ENCODE data around the gene EIF4G1. TPM values are rescaled to one million over a fixed set of nuclear protein-coding genes. Genes with fewer than 3 reads are reported as not detected.

EIF4G1 gene
- total RNA-seq, 1 donor from 2014 or later = 137 TPM

DNA sequence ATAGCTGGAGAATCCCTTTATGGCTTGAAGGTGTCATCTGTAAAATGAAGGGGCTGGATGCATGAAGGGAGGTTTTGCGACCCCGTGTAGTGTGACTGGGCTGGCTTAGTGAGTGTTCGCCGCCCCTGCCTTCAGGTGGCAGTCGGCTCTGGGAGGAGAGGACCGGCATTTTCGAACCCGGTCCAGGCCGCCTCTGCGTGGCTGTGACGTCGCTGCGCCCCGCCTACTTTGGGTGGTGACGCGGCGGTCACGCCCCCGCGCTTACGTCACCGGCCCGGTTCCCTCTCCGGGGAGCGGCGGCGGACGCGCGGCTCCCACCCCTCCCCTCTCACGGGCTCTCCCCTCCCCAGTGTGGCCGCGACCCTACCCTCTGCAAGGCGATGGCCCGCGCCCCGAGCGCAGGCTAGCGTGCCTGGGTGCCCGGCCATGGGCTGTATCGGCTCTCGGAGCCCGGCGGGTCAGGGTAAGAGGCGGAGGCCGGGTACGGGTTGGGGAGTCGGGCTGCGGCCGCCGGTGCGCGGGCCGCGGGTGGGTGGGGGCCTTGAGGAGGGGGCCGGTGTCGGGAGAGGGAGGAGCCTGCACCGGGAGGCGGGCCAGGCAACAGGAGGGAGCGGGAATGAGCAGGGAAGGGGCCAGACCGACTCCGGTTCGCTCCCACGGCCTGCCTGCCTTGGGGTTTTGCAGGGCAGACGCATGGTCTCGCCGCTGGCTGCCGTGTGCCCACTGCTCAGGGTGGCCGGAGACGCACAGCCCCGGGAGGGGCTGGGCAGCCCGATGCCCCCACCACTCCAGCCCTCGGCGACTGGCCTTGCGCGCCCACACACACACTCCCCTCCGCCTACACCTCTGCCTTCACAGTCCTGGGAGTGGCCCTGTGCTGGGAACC, 21.5 kb downstream of the EIF4G1 start:
- peak overlapping the region; percentile 62 for H3K9ac ChIP-seq
- H3K4me1 ChIP-seq = peaks cover 21% of the 10 kb centered on the region
- H3K27me3 ChIP-seq = no peaks in the 10 kb centered on the region
- no peaks in the 10 kb centered on the region for H3K36me3 ChIP-seq
- Mint-ChIP-seq H3K36me3 (peaks cover 17% of the 10 kb centered on the region), H3K27ac (peak overlapping the region; percentile 93), H3K4me1 (peaks cover 29% of the 10 kb centered on the region), H3K9me3 (no peaks in the 10 kb centered on the region), H3K27me3 (ENCODE audit: insufficient read depth, low read depth) (peaks cover 5% of the 10 kb centered on the region), H3K4me3 (peak overlapping the region; percentile 92)
- H3K27ac ChIP-seq = peak overlapping the region; percentile 94
- H4K20me1 ChIP-seq (ENCODE audit: low read depth) = peaks cover 81% of the 10 kb centered on the region
- H3F3A ChIP-seq (ENCODE audit: low read depth) = peaks cover 65% of the 10 kb centered on the region
- H3K4me2 ChIP-seq = peak overlapping the region; percentile 82
- H3K4me3 ChIP-seq = peak overlapping the region; percentile 88
- TF ChIP-seq EZH2phosphoT487 (IDR thresholded peaks at IDR 0.05) (no peak), EZH2 (IDR thresholded peaks at IDR 0.05) (no peak)
- TF ChIP-seq, protein P1, sequence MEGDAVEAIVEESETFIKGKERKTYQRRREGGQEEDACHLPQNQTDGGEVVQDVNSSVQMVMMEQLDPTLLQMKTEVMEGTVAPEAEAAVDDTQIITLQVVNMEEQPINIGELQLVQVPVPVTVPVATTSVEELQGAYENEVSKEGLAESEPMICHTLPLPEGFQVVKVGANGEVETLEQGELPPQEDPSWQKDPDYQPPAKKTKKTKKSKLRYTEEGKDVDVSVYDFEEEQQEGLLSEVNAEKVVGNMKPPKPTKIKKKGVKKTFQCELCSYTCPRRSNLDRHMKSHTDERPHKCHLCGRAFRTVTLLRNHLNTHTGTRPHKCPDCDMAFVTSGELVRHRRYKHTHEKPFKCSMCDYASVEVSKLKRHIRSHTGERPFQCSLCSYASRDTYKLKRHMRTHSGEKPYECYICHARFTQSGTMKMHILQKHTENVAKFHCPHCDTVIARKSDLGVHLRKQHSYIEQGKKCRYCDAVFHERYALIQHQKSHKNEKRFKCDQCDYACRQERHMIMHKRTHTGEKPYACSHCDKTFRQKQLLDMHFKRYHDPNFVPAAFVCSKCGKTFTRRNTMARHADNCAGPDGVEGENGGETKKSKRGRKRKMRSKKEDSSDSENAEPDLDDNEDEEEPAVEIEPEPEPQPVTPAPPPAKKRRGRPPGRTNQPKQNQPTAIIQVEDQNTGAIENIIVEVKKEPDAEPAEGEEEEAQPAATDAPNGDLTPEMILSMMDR (IDR thresholded peaks at IDR 0.05) = peak; percentile 6
- H3K79me2 ChIP-seq (ENCODE audit: low read depth) = peaks cover 44% of the 10 kb centered on the region
- H2AFZ ChIP-seq (replicated peaks) = no peak overlapping the region
- DNase-seq (ENCODE audit: low spot score) = peak; percentile 95
- H3K9me3 ChIP-seq (ENCODE audit: low read depth) = no peaks in the 10 kb centered on the region

DNA sequence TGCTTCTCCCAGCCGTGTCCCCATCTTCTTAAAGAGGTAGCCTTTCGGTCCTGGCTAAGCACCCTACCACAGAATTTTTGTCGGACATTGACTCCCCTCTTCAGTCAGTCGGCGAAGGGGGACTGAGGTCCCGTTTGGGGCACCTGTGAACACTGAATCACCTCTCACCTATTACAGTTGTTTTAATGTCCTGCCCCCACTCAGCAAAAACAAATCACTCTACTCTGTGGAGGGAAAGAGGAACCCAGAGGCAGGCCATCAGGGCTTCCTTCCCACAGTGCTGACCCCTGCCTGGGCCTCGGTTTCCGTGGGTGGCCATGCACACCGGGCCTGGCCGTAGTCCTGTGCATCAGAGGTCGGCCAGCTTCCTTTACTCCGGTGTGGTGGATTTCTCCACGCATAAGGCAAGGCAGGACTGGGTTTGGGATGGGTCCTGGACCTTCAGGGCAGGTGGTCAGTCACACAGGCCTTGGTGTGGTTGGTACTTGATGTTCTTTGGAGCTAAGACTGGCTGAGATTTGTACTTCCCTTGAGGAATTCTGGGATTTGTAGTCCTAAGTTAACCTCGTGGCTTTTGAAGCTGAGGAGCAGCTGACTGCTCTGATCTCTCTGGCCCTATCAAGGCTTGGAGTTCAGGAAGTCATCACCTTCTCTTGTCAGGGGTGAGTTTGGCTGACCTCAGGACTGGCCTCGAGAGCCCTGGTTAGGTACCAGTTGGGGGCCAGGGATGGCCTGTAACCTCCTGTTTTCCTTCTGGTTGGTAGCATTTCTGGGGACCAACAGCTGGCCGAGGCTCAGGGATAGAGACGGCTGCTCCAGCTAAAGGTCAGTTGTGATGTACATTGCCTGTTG, 22.4 kb downstream of the EIF4G1 start:
- H3K36me3 Mint-ChIP-seq = peaks cover 15% of the 10 kb centered on the region
- TF ChIP-seq, protein P1 (IDR thresholded peaks at IDR 0.05) = no peak
- no peak for TF ChIP-seq EZH2 (IDR thresholded peaks at IDR 0.05)
- no peak for TF ChIP-seq EZH2phosphoT487 (IDR thresholded peaks at IDR 0.05)
- peak overlapping the region; percentile 93 for H3K27ac Mint-ChIP-seq
- H3K36me3 ChIP-seq = no peaks in the 10 kb centered on the region
- peaks cover 5% of the 10 kb centered on the region for H3K27me3 Mint-ChIP-seq (ENCODE audit: insufficient read depth, low read depth)
- no peak overlapping the region for H2AFZ ChIP-seq (replicated peaks)
- H3K9ac ChIP-seq = peak overlapping the region; percentile 62
- H3K9me3 Mint-ChIP-seq = no peaks in the 10 kb centered on the region
- H3K27ac ChIP-seq = peak overlapping the region; percentile 94
- peaks cover 90% of the 10 kb centered on the region for H4K20me1 ChIP-seq (ENCODE audit: low read depth)
- H3K4me1 ChIP-seq = peaks cover 21% of the 10 kb centered on the region
- H3K4me2 ChIP-seq = peak overlapping the region; percentile 82
- H3K27me3 ChIP-seq = no peaks in the 10 kb centered on the region
- H3K4me3 Mint-ChIP-seq = peak overlapping the region; percentile 92
- peaks cover 44% of the 10 kb centered on the region for H3K79me2 ChIP-seq (ENCODE audit: low read depth)
- H3F3A ChIP-seq (ENCODE audit: low read depth) = peaks cover 59% of the 10 kb centered on the region
- peak; percentile 72 for DNase-seq (ENCODE audit: low spot score)
- peaks cover 29% of the 10 kb centered on the region for H3K4me1 Mint-ChIP-seq
- no peaks in the 10 kb centered on the region for H3K9me3 ChIP-seq (ENCODE audit: low read depth)
- peak overlapping the region; percentile 88 for H3K4me3 ChIP-seq

DNA sequence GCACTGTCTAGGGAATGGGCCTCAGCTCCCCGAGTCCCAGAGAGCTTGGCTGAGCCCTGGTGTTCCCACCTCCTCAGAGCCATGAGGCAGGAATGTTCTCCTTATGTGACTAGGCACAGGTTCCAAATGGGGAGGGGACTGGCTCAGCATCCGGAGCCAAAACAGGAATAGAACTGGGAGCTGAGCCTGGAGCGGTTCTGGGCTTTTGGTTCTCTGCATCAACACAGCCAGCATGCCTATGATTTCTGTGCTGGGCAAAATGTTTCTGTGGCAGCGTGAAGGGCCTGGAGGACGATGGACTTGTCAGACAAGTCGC, 23.0 kb downstream of the EIF4G1 start, which contains the start of gene FAM131A:
Gene FAM131A, plus strand, starts transcription at position 202 of the 316 bp plus-strand sequence. Its CDS starts 31 bp downstream, at position 233.
- TF ChIP-seq, protein P1 (IDR thresholded peaks at IDR 0.05) = no peak
- no peak for TF ChIP-seq EZH2 (IDR thresholded peaks at IDR 0.05)
- TF ChIP-seq EZH2phosphoT487 (IDR thresholded peaks at IDR 0.05) = no peak
- H3K9me3 Mint-ChIP-seq = no peaks in the 10 kb centered on the region
- peaks cover 57% of the 10 kb centered on the region for H3F3A ChIP-seq (ENCODE audit: low read depth)

More for the DNA sequence above, 23.0 kb downstream of the EIF4G1 start, which contains the start of gene FAM131A:
- peaks cover 21% of the 10 kb centered on the region for H3K4me1 ChIP-seq
- H4K20me1 ChIP-seq (ENCODE audit: low read depth) = peaks cover 88% of the 10 kb centered on the region
- no peak for DNase-seq (ENCODE audit: low spot score)
- Mint-ChIP-seq H3K4me1 (peaks cover 29% of the 10 kb centered on the region), H3K36me3 (peaks cover 11% of the 10 kb centered on the region), H3K27ac (peak within 1 kb of the TSS; percentile 93), H3K4me3 (peak within 1 kb of the TSS; percentile 92), H3K27me3 (ENCODE audit: insufficient read depth, low read depth) (peaks cover 5% of the 10 kb centered on the region)
- no peaks in the 10 kb centered on the region for H3K27me3 ChIP-seq
- H3K9me3 ChIP-seq (ENCODE audit: low read depth) = no peaks in the 10 kb centered on the region
- no peaks in the 10 kb centered on the region for H3K36me3 ChIP-seq
- peak within 1 kb of the TSS; percentile 62 for H3K9ac ChIP-seq
- peak within 1 kb of the TSS; percentile 94 for H3K27ac ChIP-seq
- peak within 1 kb of the TSS; percentile 82 for H3K4me2 ChIP-seq
- H3K4me3 ChIP-seq = peak within 1 kb of the TSS; percentile 88
- H3K79me2 ChIP-seq (ENCODE audit: low read depth) = peaks cover 44% of the 10 kb centered on the region
- H2AFZ ChIP-seq (replicated peaks) = no peak within 1 kb of the TSS

All from neural progenitor cell (in vitro differentiated cells).